ENCODE data around the gene VSTM2L. TPM values are rescaled to one million over a fixed set of nuclear protein-coding genes. Genes with fewer than 3 reads are reported as not detected.

The VSTM2L gene
- total RNA-seq, 4 donors from 2014 or later, result 0.78 to 1.4 TPM; not detected in 2

- H3K9me3 ChIP-seq, result no peaks in the 10 kb centered on the region
- H3K27me3 ChIP-seq, result no peaks in the 10 kb centered on the region
- no peak for DNase-seq (ENCODE audit: low spot score in 2 of 2)
- H3K36me3 ChIP-seq, result peaks cover 54% of the 10 kb centered on the region
- TF ChIP-seq CTCF (IDR thresholded peaks at IDR 0.05) (peak in 1 of 2 donors; percentile 54), POLR2AphosphoS5 (IDR thresholded peaks at IDR 0.05) (no peak), POLR2A (IDR thresholded peaks at IDR 0.05) (no peak), EP300 (IDR thresholded peaks at IDR 0.05) (no peak)
- H3K4me3 ChIP-seq, result no peak overlapping the region
- peaks cover 14% of the 10 kb centered on the region for H3K4me1 ChIP-seq
- WGBS, result 36% methylated on average over 5 of the region's 5 CpGs
- no peak overlapping the region for H3K27ac ChIP-seq
Measured at GRCh38 chr20:37992802-37993409, 90.0 kb downstream of the VSTM2L start.

- WGBS, result 84% methylated on average over 4 of the region's 4 CpGs
- Histone ChIP-seq H3K4me3 (no peak overlapping the region), H3K27ac (no peak overlapping the region), H3K9me3 (no peaks in the 10 kb centered on the region), H3K27me3 (no peaks in the 10 kb centered on the region), H3K4me1 (peaks cover 11% of the 10 kb centered on the region), H3K36me3 (peaks cover 70% of the 10 kb centered on the region)
- DNase-seq (ENCODE audit: low spot score in 2 of 2), result no peak
- TF ChIP-seq EP300 (IDR thresholded peaks at IDR 0.05) (no peak), POLR2A (IDR thresholded peaks at IDR 0.05) (no peak)
Measured at GRCh38 chr20:37994512-37994911, 91.6 kb downstream of the VSTM2L start.

Other genes starting within 250 kb of the VSTM2L start
- 10 to 100 TPM; 17.2 to 27.4 (median 26.1) TPM for gene CTNNBL1, start 209.1 kb upstream of the VSTM2L start, total RNA-seq
- gene TTI1, start 130.3 kb downstream of the VSTM2L start, total RNA-seq, result 10 to 100 TPM; 11.2 to 24.7 (median 17.1) TPM
- 10 to 100 TPM; 24.7 to 45.6 (median 27.7) TPM for gene RPRD1B, start 130.6 kb downstream of the VSTM2L start, total RNA-seq

Data from suprapubic skin (tissue), 4 donors.